GM23248 (cell line): ENCODE results near the gene ANO4.

Source experiments
- EZH2 ChIP-seq: fragments of 200-600 bp; sonication (generic); IDR thresholded peaks from 2 replicates; pipeline ENCODE4 v1.6.1; 2018; ENCODE audit warnings: antibody characterized with exemption, mild to moderate bottlenecking; ENCODE audit not compliant: insufficient read depth, poor library complexity, severe bottlenecking
- EZH2phosphoT487 ChIP-seq: fragments of 200-600 bp; sonication (generic); IDR thresholded peaks from 2 replicates; pipeline ENCODE4 v1.6.1; 2018; ENCODE audit warnings: antibody characterized with exemption, moderate library complexity, mild to moderate bottlenecking, low read depth; ENCODE audit not compliant: insufficient read depth

- TF ChIP-seq EZH2 = no peak
- TF ChIP-seq EZH2phosphoT487 = no peak
Measured at GRCh38 chr12:101107032-101107763, 312.6 kb downstream of the ANO4 start.
